GM12872 (cell line): ENCODE results near the gene GNG14.

Source experiments
- TF ChIP-seq, protein P1 (sequence below): IDR thresholded peaks from 3 replicates; pipeline ENCODE4 v1.5.1; 2011; ENCODE audit warnings: low read depth, mild to moderate bottlenecking, low read length, moderate library complexity; ENCODE audit not compliant: insufficient read depth

Gene GNG14

DNA sequence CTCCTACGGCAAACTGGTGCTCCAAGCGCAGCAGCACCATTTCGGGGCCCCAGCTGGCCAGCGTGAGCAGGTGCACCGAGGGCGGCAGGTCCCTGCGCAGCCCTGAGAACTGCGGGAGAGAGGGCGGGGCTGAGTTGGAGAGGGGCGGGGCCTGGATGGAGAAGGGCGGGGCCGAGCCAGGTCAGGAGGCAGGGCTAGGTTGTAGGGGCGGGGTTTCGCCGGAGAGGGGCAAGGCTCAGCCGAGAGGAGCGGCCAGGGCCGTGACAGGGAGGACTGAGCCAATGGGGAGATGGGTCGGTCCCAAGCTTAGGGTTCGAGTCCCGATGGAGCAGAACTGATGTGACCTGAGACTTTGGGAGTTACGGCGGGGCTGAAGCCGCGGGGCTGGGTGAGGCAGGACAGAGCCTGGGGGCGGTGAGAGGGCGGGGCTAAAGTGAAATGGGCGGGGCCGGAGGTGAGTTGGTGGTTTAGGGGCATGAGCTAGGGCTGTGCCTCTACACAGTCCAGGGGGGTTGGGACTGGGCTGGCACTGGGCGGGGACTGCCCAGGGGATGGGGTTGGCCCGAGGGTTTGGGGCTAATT, 40.2 kb upstream of the GNG14 start:
- TF ChIP-seq, protein P1, sequence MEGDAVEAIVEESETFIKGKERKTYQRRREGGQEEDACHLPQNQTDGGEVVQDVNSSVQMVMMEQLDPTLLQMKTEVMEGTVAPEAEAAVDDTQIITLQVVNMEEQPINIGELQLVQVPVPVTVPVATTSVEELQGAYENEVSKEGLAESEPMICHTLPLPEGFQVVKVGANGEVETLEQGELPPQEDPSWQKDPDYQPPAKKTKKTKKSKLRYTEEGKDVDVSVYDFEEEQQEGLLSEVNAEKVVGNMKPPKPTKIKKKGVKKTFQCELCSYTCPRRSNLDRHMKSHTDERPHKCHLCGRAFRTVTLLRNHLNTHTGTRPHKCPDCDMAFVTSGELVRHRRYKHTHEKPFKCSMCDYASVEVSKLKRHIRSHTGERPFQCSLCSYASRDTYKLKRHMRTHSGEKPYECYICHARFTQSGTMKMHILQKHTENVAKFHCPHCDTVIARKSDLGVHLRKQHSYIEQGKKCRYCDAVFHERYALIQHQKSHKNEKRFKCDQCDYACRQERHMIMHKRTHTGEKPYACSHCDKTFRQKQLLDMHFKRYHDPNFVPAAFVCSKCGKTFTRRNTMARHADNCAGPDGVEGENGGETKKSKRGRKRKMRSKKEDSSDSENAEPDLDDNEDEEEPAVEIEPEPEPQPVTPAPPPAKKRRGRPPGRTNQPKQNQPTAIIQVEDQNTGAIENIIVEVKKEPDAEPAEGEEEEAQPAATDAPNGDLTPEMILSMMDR, result no peak

DNA sequence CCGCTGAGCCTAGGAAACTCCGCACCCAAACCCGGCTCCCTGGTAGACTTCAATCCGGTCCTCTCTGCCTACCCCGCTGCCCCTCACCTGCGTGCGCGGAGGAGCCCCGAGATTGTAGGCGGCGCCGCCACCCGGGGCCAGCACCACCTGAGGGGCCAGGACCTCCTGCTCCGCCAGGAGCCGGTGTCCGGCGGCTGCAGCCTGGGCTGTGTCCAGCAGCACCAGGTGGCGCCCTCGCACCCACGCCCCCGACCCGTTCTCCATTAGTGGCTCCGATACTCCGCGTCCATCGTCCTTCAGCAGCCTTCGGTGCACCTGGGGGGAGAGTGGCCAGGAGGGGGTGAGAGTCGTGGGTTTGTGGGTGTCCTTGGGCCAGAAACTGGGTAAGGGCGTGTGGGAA, 39.7 kb upstream of the GNG14 start:
- TF ChIP-seq, protein P1, result no peak

DNA sequence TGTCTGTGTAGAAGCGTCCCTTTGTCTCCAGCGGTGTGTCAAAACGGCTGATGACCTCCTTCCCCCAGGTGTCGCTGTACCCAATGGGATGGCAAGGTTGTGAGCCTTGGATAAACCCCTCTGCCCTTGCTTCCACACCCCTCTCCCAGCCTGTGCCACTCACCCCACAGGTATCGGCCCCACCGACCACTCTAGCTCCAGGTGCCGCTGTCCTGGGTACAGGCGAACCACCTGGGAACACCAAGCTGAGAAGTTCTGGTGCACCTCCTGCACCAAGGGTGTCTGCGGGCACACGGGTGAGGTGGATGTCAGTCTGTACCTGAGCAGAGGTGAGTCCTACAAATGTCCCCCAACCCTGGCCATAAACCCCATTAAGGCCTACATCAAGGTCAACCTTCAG, 37.9 kb upstream of the GNG14 start:
- TF ChIP-seq, protein P1, result no peak

DNA sequence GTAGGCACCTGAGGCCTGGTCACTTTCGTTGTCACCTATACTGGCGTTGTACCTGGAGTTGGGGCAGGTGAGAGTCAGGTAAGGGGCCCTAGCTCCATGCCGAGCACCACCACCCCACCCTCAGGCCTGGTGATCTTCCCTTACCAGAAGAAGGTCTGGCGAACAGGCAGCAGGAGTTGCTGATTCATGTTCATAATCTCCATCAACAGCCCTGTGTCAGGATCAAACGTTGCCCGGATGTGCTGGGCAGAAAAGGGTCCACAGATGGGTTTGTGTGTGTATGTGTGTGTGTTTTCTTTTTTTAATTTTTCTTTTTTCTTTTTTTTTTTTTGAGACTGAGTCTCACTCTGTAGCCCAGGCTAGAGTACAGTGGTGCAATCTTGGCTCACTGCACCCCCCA, 35.6 kb upstream of the GNG14 start:
- TF ChIP-seq, protein P1, result no peak

DNA sequence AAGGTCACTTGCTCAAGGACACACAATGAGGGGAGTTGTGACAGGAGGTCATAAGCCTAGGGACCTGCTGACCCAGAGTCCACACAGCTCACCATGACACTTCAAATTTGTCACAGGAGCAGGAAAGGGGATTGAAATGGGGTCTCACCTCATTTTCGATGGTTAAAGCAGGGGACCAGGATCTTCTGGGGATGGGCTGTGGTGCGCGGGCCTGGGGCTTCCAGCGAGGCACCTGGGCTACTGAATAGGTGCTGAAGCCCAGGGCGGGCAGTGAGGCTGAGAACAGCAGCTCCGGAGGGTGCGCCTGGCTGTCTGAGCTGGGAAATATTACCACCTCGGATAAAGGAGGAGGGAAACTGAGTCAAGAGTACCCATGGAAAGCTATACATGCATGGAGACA, 32.3 kb upstream of the GNG14 start:
- TF ChIP-seq, protein P1, result no peak

DNA sequence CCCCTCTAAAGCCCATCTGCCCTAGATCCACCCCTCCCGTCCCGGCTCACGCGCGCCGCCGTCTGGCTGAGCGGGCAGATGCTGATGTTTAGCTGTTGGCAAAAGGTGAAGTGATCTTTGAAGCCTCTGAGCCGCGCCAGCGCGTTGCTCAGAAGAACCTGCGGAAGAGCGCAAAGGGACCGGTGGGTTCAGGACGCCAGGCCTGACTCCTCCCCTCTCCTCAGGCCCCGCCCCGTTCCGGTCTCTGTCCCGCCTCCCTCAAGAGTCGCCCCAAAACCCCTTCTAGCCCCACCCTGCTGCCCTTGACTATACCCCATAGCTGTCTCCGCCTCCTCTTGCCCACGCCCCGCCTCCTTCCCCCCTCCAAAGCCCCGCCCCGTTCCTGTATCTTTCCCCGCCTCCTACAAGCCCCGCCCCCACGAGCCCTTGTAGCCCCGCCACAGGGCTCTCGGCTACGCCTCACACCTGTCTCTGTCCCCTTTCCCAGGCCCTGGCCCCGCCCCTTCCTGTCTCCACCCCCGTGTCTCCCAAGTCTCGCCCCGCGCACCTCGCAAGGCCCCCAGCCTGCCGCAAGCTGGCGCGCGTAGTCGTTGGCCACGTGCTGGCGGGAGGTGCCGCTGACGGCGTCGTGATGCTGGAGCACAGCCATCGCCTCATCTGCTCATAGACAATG, 30.8 kb upstream of the GNG14 start:
- TF ChIP-seq, protein P1, result no peak

DNA sequence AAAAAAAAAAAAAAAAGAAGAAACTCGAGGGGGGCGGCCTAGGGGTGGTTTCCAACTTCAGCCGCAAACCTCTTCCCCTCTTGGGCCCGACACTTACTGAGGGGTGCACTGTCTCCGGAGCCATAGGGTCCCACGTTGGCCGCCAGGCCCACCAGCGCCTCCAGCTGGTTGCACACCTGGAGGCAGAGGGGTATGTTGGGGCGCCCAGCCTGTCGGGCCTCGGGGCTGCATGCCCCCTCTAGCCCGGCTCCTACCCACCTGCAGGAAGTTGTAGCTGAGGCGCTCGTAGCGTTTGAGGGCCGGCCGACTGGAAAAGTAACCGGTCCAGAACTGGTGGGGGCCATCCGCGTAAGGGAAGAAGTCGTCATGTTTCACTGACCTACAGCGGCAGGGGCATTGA, 29.8 kb upstream of the GNG14 start:
- TF ChIP-seq, protein P1, result 0 out of 3 replicates have a peak, but pooled peaks have one; percentile 7

DNA sequence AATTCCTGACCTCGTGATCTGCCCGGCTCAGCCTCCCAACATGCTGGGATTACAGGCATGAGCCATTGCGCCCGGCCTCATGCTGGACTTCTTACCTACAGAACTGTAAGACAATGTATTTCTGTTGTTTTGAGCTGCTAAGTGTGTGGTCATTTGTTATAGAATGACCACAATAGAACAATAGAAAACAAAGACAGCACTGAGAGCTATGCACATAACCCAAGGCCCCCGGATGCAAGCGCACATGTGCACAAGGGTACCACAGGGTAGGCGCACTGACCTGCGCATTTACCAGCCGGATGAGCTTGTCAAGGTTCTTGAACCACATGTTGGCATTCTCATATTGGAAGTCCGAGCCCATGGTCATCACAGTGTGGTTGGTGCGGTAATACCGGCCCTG, 26.8 kb upstream of the GNG14 start:
- TF ChIP-seq, protein P1, result no peak
